SH-SY5Y (cell line): ENCODE measurements around the gene C11orf71.

Experiments
- GATA2 ChIP-seq: IDR thresholded peaks from 2 replicates; pipeline ENCODE4 v1.6.1; 2011; ENCODE audit warnings: mild to moderate bottlenecking, low read depth, low read length
- GATA3 ChIP-seq: IDR thresholded peaks from 2 replicates; pipeline ENCODE4 v1.6.1; 2011; ENCODE audit warnings: low read depth, mild to moderate bottlenecking, low read length, moderate library complexity

GRCh38 chr11:114447892-114448291, 47.6 kb upstream of the C11orf71 start:
- TF ChIP-seq GATA3 (no peak), GATA2 (no peak)
